GM12873 (cell line): ENCODE data around the gene IFNA5.

Experiments
- TF ChIP-seq, protein P1 (sequence below): IDR thresholded peaks from 2 replicates; pipeline ENCODE4 v1.5.1; 2012; ENCODE audit warnings: low read depth, mild to moderate bottlenecking, moderate library complexity, low read length, control low read depth; ENCODE audit not compliant: insufficient read depth; ENCODE audit errors: missing control alignments

The IFNA5 gene

DNA sequence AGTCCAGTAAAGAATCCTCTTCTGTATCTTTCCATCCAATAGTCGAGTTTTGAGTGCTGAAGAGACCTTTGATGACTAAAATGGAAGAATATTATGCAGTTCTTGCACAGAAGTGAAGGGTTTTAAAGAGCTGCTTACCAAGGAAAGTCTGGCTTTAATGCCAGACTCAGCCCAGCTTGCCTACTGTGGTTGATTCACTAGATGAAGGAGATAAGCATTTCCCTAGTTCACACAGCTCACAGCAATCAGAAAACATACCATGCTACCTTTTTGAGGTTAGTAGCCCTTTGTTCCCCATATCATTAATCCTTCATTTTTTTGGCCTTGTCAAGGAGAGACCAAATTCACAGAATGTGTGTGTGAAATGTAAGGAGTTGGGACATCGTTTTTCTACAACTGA lies 15.3 kb downstream of the IFNA5 start:
- TF ChIP-seq, protein P1, sequence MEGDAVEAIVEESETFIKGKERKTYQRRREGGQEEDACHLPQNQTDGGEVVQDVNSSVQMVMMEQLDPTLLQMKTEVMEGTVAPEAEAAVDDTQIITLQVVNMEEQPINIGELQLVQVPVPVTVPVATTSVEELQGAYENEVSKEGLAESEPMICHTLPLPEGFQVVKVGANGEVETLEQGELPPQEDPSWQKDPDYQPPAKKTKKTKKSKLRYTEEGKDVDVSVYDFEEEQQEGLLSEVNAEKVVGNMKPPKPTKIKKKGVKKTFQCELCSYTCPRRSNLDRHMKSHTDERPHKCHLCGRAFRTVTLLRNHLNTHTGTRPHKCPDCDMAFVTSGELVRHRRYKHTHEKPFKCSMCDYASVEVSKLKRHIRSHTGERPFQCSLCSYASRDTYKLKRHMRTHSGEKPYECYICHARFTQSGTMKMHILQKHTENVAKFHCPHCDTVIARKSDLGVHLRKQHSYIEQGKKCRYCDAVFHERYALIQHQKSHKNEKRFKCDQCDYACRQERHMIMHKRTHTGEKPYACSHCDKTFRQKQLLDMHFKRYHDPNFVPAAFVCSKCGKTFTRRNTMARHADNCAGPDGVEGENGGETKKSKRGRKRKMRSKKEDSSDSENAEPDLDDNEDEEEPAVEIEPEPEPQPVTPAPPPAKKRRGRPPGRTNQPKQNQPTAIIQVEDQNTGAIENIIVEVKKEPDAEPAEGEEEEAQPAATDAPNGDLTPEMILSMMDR, result no peak

DNA sequence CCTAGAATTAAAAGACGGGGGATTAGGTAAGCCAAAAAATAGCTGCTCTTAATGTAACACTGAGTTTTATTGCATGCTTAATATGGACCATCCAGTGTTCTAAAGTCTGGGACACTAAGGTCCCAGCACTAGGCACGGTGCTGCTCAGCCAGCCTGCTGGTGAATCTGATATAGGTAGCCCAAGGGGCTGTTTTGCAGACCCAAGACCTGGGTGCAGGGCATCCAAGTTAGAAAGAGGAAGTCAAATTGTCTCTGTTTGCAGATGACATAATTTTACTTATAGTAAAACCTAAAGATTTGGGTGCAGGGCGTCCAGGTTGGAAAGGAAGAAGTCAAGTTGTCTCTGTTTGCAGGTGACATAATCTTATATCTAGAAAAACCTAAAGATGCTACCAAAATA lies 17.8 kb downstream of the IFNA5 start:
- TF ChIP-seq, protein P1, result no peak

DNA sequence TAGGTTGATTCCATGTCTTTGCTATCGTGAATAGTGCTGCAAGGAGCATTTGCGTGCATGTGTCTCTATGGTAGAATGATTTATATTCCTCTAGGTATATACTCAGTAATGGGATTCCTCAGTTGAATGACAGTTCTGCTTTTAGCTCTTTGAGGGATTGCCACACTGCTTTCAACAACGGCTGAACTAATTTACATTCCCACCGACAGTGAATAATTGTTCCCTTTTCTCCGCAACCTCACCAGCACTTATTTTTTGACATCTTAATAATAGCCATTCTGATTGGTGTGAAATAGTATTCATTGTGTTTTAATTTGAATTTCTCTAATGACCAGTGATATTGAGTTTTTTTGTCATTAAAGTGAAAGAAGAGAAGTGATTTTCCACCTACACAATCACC lies 18.5 kb downstream of the IFNA5 start:
- TF ChIP-seq, protein P1, result no peak

DNA sequence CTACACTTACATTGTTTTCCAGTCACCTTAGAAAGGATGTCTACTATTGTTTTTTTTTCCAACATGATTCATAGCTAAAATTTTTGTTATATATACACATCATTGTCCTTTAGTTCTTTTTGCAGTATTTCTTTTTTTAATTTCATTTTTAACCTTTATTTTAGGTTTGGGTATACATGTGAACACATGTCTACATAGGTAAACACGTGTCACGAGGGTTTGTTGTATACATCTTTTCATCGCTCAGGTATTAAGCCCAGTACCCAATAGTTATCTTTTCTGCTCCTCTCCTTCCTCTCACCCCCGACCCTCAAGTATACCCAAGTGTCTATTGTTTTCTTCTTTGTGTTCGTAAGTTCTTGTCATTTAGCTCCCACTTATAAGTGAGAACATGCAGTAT lies 19.0 kb downstream of the IFNA5 start:
- TF ChIP-seq, protein P1, result no peak

DNA sequence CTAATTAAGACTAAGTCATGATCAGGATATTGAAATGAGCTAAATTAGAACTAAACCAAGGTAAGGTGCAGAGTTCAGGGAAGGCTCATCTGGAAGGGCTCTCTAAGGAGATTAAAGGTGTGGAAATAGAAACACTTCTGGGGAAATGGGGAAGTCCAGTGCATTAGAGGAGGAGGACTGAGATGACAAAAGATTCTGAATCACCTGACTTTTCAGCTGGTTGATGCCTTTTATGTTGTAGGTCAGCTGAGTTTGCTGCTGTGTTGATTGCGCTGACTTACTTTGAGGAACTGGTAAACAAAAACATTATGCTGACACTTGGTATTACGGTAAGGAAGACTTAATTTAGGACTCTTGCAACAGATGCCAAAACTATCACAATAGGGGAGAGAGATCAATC lies 23.8 kb downstream of the IFNA5 start:
- TF ChIP-seq, protein P1, result no peak

DNA sequence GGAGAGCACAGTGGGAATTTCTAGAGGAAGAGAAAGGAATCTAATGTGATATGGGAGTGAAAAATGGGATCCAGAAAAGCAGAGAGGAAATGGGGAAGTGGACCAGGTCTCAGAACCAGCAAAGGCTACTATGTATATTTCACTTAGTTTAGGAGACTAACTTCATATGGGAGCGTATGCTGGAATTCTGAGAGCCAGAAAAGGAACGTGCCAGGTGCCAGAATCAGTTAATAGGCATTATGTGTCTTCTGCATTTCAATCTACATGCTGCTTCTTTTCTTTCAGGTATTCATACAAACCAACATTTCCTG lies 36.8 kb downstream of the IFNA5 start:
- TF ChIP-seq, protein P1, result no peak

DNA sequence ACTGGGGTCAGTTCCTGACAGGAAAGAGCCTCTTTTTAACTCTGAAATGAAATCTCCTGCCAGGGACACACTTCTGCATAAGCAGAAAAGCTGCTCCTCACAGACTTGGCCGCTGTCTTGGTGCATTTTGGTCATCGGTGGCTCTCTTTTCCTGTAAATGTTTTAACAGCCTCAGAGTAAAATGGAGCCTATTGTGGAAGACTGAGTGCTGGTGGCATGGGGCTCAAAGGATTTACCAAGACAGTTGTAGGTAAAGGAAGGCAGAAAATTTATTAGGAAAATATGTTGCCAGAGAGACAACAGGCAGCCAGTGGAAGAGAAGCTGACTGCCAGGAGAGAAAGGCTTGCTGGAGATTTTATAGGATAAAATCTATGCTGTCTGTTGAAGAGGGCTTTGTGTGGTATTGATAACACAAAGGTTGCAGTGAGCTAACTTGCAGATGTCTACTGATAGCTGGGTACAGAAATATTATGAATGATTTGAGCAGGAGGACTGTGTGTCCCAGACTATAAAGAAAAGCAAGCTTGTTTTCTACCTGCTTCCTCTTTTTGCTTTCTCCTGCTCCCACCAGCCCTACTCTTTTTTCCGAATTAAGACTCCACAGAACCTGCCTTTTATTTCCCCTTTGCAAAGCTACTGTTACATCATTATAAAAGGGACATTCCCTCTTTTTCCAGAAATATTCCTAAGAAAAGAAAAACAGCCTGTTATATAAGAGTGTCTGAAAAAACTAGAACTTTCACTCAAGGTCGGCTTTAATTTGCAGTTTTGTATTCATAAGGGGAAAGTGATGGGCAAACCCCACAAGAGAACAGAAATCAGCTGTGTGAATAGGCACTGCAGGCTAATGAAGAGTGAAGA lies 37.4 kb downstream of the IFNA5 start:
- TF ChIP-seq, protein P1, result no peak
